ENCODE data around the gene LPP.

LPP gene

GRCh38 chr3:188761439-188761838 is 607.5 kb downstream of the LPP start:
- no peak for DNase-seq (ENCODE audit: low read depth)

GRCh38 chr3:188761964-188762363 is 608.0 kb downstream of the LPP start:
- no peak for DNase-seq (ENCODE audit: low read depth)

GRCh38 chr3:188764609-188765008 is 610.7 kb downstream of the LPP start:
- no peak for DNase-seq (ENCODE audit: low read depth)

GRCh38 chr3:188769831-188770230 is 615.9 kb downstream of the LPP start:
- DNase-seq (ENCODE audit: low read depth) = no peak

GRCh38 chr3:188772886-188773285 is 618.9 kb downstream of the LPP start:
- no peak for DNase-seq (ENCODE audit: low read depth)

- DNase-seq (ENCODE audit: low read depth) = no peak
These were observed 621.5 kb downstream of the LPP start for GRCh38 chr3:188775412-188775811.

DNA sequence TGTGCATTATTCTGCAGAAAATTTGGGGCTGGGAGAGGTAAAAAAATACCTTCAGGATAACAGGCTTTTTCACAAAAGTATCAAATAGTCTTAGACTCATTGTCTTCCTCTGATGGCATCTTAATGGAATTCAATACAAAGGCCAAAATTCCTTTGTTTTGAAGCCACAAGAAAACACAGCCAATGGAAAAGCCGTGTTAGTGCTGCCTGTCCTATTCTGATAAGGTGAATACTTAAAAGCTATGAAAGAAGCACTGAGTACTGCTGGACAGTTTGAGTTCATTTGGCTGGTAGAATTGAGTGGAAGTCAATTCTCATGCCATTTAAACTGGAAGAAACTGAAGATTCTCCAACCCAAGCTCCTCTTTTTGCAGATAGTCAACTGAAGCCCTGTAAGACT is 622.5 kb downstream of the LPP start:
- DNase-seq (ENCODE audit: low read depth) = no peak

- DNase-seq (ENCODE audit: low read depth) = no peak
These were observed 624.3 kb downstream of the LPP start for GRCh38 chr3:188778091-188778852.

DNA sequence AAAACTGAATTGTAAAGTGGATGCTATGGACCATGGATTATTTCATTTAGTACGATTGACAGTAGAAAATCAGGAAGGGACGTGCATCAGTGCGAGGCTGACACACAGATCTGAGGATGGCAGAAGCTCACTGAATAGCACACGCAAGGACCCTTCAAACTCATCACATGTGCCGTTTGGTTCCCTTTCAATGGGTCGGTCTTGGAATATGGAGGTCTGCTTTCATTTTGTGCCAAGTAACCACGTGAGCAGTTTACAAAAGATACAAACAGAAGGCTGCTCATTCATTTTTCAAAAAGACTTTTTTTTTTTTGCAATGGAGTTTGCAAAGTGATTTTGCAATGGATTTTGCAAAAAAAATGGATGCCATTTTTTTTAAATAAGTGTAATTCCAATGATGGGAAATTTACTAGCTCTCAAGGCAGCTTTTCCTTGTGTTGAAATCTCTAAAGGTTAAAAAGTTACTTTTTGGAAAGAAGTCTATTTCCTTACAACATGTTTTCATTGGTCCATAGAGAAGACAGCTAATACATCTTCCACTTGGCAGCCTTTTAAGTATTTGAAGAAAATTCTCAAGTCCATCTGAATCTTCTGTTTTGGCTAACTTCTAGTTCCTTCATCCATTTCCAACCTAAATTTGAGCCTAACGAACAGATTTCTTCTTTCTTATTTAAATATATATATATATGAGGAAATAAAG is 625.5 kb downstream of the LPP start:
- DNase-seq (ENCODE audit: low read depth) = no peak

GRCh38 chr3:188780193-188781147 is 626.5 kb downstream of the LPP start:
- DNase-seq (ENCODE audit: low read depth) = no peak

GRCh38 chr3:188782613-188783124 is 628.7 kb downstream of the LPP start:
- DNase-seq (ENCODE audit: low read depth) = no peak

DNA sequence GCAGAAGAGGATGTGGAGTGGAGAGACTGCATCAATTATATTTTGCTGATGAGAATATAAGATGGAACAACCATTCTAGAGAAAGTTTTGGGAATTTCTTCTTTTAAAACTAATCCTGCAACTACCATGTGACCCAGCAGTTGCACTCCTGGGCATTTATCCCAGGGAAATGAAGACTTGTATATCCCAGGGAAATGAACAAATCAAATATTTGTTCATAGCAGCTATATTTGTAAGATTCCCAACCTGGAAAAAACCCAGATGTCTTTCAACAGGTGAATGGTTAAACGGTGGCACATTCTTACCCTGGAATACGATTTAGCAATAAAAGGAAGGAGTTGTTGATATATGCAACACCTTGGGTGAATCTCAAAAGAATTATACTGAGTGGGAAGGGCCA is 632.5 kb downstream of the LPP start:
- DNase-seq (ENCODE audit: low read depth) = no peak

DNA sequence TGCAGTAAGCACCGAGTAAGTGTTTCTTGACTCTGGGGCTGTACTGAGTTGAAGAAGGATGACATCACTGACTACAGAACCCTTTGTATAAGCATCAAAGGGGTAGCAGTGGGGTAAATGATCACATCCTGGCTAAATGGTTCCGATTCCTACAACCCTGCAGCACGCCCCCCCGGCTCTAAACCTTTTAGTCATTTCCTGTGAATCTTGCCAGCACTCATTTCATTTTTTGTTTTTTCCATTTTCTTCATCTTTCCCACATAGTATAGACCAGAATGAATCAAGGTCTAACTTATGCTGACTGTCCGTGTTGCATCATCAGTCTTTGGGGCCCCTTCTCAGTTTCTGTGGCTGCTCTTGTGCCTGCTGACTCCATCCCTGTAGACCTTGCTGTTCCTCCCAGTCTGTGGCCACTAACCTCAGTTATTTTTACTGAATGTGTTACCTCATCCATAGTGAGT is 634.7 kb downstream of the LPP start:
- peak; percentile 44 for DNase-seq (ENCODE audit: low read depth)

GRCh38 chr3:188789251-188789650 is 635.3 kb downstream of the LPP start:
- no peak for DNase-seq (ENCODE audit: low read depth)

DNA sequence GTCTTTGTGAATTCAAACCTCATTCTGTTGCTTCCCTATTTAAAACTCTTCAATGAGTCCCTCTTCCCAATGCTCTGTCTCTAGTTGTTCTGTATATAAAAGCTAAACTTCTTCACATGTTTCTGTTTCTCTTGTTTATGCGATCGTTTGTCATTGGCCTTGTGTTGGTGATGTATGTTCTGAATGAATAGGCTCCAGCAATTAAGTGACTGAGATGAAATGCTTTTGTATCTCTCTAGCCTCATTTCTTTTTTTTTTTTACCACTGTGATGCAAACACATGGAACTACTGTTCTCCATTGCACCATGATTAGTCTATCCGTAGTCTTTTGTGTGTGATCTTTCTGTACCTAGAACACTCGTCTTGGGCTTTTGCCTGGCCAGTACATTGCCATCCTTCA is 637.4 kb downstream of the LPP start:
- no peak for DNase-seq (ENCODE audit: low read depth)

DNA sequence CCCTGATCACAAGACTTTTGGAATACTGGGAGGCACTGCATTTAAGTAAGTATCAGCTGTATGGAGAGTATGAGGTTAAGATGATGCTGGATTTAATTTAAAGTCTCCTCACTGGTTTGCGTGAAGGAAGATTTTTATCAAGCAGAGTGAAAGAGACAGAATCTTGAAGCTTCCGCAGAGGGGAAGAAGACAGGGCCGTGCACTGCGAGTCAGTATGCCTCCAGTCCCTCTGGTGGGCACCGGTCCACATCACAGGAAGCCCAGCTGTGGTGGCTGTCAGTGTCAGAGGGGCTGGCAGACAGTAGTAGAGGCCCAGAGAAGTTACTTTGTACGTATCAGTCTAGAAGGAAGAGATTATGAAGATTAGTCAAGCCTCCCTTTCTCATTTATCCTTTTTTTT is 638.8 kb downstream of the LPP start:
- DNase-seq (ENCODE audit: low read depth) = no peak

GRCh38 chr3:188796122-188796631 is 642.2 kb downstream of the LPP start:
- DNase-seq (ENCODE audit: low read depth) = no peak

DNA sequence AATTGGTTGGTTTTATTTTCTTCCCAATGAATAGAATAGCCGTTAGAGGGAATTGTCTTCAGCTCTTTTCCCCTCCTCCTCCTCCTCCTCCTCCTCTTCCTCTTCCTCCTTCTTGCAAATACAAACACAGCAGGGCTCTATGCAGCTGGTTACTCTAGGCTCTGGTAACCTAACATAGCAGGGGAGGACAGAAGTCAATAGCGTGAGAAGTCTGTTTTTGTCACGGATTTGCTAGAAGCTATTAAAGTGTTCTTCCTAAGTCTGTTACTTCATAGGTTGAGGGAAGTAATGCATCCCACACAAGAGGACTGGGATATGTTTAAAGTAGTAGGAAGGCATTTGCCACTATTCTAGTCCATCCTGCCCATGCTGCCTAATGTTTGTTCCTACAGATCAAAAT is 643.1 kb downstream of the LPP start:
- no peak for DNase-seq (ENCODE audit: low read depth)

DNA sequence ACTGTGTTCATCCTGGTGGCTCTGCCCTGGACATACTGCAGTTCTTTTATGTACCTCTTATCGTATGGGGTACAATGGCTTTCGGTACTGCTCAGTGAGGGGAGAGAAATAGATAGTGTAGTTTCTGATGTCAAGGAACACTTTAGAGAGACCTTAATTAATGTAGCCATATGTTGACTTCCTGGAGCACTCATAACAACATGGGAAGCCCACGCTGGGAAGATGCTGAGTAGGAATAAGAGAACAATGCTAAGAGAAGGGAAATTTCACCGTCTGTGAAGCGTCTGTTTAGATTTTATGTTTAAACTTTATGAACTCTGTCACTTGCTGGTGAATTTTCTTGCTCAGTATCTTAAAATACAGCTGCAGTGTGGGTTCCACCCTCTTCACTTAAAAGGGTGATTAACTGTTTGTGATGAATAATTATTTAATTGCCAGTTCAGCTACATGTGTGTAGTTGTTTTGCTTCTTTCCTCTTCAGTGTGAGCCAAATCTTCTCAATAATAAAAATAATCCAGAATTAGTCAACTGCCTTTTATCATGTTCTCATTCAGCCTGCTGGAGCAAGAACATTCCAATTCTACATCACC is 644.7 kb downstream of the LPP start:
- DNase-seq (ENCODE audit: low read depth) = no peak

DNA sequence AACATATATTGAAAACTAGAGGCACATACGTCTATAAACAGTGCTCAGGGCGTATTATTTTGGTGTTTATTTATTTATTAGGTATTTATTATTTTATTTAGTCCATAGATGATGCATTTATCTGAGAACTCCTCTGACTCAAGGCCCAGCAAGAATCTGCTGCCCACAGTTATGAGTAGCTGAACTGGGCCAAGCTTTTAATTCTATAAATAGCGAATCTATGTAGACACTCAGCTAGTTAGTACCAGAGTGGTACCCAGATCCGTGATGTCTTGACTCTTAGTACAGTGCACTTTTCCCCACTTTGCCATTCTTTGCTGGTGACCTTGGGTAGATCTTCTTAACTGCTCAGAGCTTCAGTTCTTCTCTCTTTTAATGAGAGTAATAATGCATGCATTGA is 647.4 kb downstream of the LPP start:
- no peak for DNase-seq (ENCODE audit: low read depth)

DNA sequence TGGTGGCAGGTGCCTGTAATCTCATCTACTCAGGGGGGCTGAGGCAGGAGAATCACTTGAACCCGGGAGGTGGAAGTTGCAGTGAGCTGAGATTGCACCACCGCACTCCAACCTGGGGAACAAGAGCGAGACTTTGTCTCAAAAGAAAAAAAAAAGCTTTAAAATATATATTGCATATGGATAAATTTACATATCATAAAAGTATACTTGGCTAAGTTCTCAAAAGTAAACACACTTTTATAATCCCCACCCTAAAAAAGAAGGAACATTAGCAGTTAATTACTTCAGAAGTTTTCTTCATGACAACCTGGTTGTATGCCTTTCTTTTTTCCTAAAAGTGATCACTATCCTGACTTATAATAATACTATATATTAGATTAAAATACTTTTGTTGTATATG is 648.7 kb downstream of the LPP start:
- DNase-seq (ENCODE audit: low read depth) = no peak

DNA sequence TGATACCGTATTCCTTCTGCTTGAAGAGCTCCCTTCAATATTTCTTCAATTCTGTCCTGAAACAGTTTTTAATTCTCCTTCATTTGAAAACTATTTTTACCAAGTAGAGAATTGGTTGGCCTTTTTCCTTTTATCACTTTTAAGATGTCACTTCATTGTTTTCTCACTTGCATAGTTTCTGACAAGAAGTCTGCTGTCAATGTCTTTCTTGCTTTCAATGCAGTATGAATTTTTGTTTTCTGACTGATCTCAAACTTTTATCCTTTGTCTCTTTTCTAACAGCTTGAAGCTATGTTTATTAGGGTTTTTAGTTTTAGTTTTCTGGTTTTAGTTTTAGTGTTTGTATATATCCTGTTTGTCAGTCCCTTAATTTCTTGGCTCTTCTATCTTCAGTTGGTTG is 653.0 kb downstream of the LPP start:
- DNase-seq (ENCODE audit: low read depth) = no peak

Data from stimulated activated CD8-positive, alpha-beta memory T cell treated with anti-CD3 and anti-CD28 coated beads, Interleukin-12 subunit alpha, Interleukin-12 subunit beta, amount 100 ng/mL, for 4 hours (primary cell).